GM12891 (cell line): ENCODE results near the gene RBMS2.

Source experiments
- PAX5 ChIP-seq: IDR thresholded peaks from 2 replicates; pipeline ENCODE4 v1.6.1; 2011; ENCODE audit warnings: low read length, moderate library complexity, mild to moderate bottlenecking; ENCODE audit not compliant: insufficient read depth, severe bottlenecking
- POLR2A ChIP-seq: IDR thresholded peaks from 2 replicates; pipeline ENCODE4 v1.6.1; 2011; ENCODE audit warnings: low read depth, low read length, control low read depth
- POLR2AphosphoS5 ChIP-seq: IDR thresholded peaks from 2 replicates; pipeline ENCODE4 v1.6.1; 2011; ENCODE audit warnings: low read depth, low read length, control low read depth
- POU2F2 ChIP-seq: IDR thresholded peaks from 2 replicates; pipeline ENCODE4 v1.6.1; 2011; ENCODE audit warnings: low read depth, mild to moderate bottlenecking, control low read depth, low read length, moderate library complexity
- SPI1 ChIP-seq: IDR thresholded peaks from 2 replicates; pipeline ENCODE4 v1.6.1; 2011; ENCODE audit warnings: low read depth, low read length, control low read depth
- TAF1 ChIP-seq: IDR thresholded peaks from 2 replicates; pipeline ENCODE4 v1.6.1; 2011; ENCODE audit warnings: low read depth, low read length, control low read depth

DNA sequence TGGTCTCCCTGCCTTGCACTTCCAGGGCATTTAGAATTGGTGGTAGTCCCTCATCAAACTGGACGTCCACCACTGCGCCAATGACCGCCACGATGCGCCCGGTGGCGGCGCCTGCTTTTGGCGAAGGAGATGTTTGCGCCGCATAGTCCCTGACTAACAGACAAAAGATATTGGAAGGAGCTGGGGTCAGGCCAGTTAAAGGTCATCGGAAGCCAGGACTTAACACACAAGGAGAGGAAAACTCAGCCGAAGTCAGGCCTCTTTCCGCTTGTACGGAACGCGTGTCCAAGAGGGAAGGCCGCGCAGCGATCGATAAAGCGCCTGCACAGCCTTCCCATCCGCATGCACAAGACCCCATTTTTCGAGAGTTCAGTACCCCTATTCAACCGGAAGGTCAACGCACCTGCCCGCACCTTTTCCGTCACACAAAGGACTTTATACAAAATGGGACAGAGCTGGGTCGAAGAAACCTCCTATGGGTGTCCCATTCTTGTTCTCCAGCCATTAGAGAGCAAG lies 123.6 kb downstream of the RBMS2 start:
- TF ChIP-seq POLR2AphosphoS5 (no peak), POLR2A (no peak), TAF1 (no peak), SPI1 (no peak), POU2F2 (no peak), PAX5 (no peak)
